Fibroblast of pulmonary artery (primary cell): ENCODE data around the gene RELL2.
A peak's percentile ranks its signal among the peaks of the same experiment; 100 is the strongest.

ENCODE experiments used
- DNase-seq: peaks from one replicate; pipeline ENCODE4 v3.0.0-alpha.2; 2010; ENCODE audit warnings: low read depth
- H3K4me3 ChIP-seq: replicated peaks from 2 replicates; pipeline ENCODE4 v1.5.1; 2011; ENCODE audit warnings: low read depth, mild to moderate bottlenecking, control low read depth, low read length, moderate library complexity
- CTCF ChIP-seq: IDR thresholded peaks from 2 replicates; pipeline ENCODE4 v1.5.1; 2011; ENCODE audit warnings: mild to moderate bottlenecking, control low read depth, low read length, inconsistent platforms; ENCODE audit errors: missing control alignments

Gene RELL2

GRCh38 chr5:141618804-141619554, 17.8 kb upstream of the RELL2 start, which contains the start of gene DIAPH1:
DIAPH1 (minus strand) TSS chr5:141619000; CDS start chr5:141618914, 86 bp downstream.
- peak; percentile 86 for TF ChIP-seq CTCF
- DNase-seq: peak; percentile 97
- peak within 1 kb of the TSS; percentile 85 for H3K4me3 ChIP-seq

- TF ChIP-seq CTCF: no peak
- no peak overlapping the region for H3K4me3 ChIP-seq
- DNase-seq: no peak
Observed at GRCh38 chr5:141623186-141623585, 13.6 kb upstream of the RELL2 start.

GRCh38 chr5:141623611-141624010, 13.2 kb upstream of the RELL2 start:
- DNase-seq: no peak
- no peak overlapping the region for H3K4me3 ChIP-seq
- TF ChIP-seq CTCF: no peak

GRCh38 chr5:141628175-141628788, 8.5 kb upstream of the RELL2 start:
- no peak overlapping the region for H3K4me3 ChIP-seq
- DNase-seq: no peak
- no peak for TF ChIP-seq CTCF

GRCh38 chr5:141630570-141631140, 6.1 kb upstream of the RELL2 start:
- TF ChIP-seq CTCF: no peak
- DNase-seq: no peak

GRCh38 chr5:141632650-141633049, 4.1 kb upstream of the RELL2 start:
- H3K4me3 ChIP-seq: no peak overlapping the region
- no peak for TF ChIP-seq CTCF
- no peak for DNase-seq

More at GRCh38 chr5:141630570-141631140, 6.1 kb upstream of the RELL2 start:
- H3K4me3 ChIP-seq: no peak overlapping the region
